H9 (cell line): ENCODE measurements around the gene NCAPH2. TPM values are rescaled to one million over a fixed set of nuclear protein-coding genes. Genes with fewer than 3 reads are reported as not detected.

Experiments used
- DNase-seq: peaks from one replicate; pipeline ENCODE4 v3.0.0-alpha.2; 2017
- H2AFZ ChIP-seq: one replicate; pipeline ENCODE4 v1.6.1; 2013; ENCODE audit warnings: mild to moderate bottlenecking, low read length, control low read depth, moderate library complexity
- H2AK5ac ChIP-seq: 2 replicates; pipeline ENCODE4 v1.6.1; 2013; ENCODE audit warnings: low read length, control low read depth, mixed read lengths; ENCODE audit not compliant: insufficient read length
- H2BK120ac ChIP-seq: one replicate; pipeline ENCODE4 v1.6.1; 2013; ENCODE audit warnings: low read depth, mild to moderate bottlenecking, low read length, control low read depth, inconsistent platforms; ENCODE audit not compliant: poor library complexity, severe bottlenecking
- H2BK12ac ChIP-seq: 2 replicates; pipeline ENCODE4 v1.6.1; 2013; ENCODE audit warnings: low read length, control low read depth, mixed read lengths, low read depth; ENCODE audit not compliant: insufficient read length
- H2BK15ac ChIP-seq: 2 replicates; pipeline ENCODE4 v1.6.1; 2013; ENCODE audit warnings: low read depth, low read length, control low read depth
- H2BK20ac ChIP-seq: one replicate; pipeline ENCODE4 v1.6.1; 2013; ENCODE audit warnings: low read depth, mild to moderate bottlenecking, low read length, control low read depth, inconsistent platforms; ENCODE audit not compliant: poor library complexity, severe bottlenecking
- H2BK5ac ChIP-seq: 2 replicates; pipeline ENCODE4 v1.6.1; 2013; ENCODE audit warnings: low read length, control low read depth, mixed read lengths; ENCODE audit not compliant: insufficient read length
- H3K14ac ChIP-seq: 2 replicates; pipeline ENCODE4 v1.6.1; 2013; ENCODE audit warnings: low read length, control low read depth; ENCODE audit not compliant: insufficient read depth
- H3K18ac ChIP-seq: 2 replicates; pipeline ENCODE4 v1.6.1; 2013; ENCODE audit warnings: low read depth, mild to moderate bottlenecking, mixed read lengths, low read length, control low read depth; ENCODE audit not compliant: insufficient read length
- H3K23ac ChIP-seq: 2 replicates; pipeline ENCODE4 v1.6.1; 2013; ENCODE audit warnings: low read length, control low read depth, mixed read lengths, low read depth; ENCODE audit not compliant: insufficient read length
- H3K23me2 ChIP-seq: 2 replicates; pipeline ENCODE4 v1.6.1; 2013; ENCODE audit warnings: low read depth, mild to moderate bottlenecking, mixed read lengths, low read length, control low read depth; ENCODE audit not compliant: insufficient read length, poor library complexity, severe bottlenecking
- H3K27ac ChIP-seq: 2 replicates; pipeline ENCODE4 v1.5.1; 2013; ENCODE audit warnings: low read length, control low read depth, mixed read lengths, low read depth; ENCODE audit not compliant: insufficient read length
- H3K27me3 ChIP-seq: 2 replicates; pipeline ENCODE4 v1.6.1; 2013; ENCODE audit warnings: low read length, control low read depth, inconsistent platforms; ENCODE audit not compliant: insufficient read depth
- H3K4ac ChIP-seq: 2 replicates; pipeline ENCODE4 v1.6.1; 2013; ENCODE audit warnings: low read depth, mild to moderate bottlenecking, control low read depth, inconsistent platforms, low read length, moderate library complexity
- H3K4me1 ChIP-seq: 2 replicates; pipeline ENCODE4 v1.6.1; 2013; ENCODE audit warnings: low read length, control low read depth, inconsistent platforms; ENCODE audit not compliant: insufficient read depth
- H3K4me2 ChIP-seq: 2 replicates; pipeline ENCODE4 v1.6.1; 2013; ENCODE audit warnings: low read length, control low read depth, mixed read lengths; ENCODE audit not compliant: insufficient read length, insufficient read depth
- H3K56ac ChIP-seq: 2 replicates; pipeline ENCODE4 v1.6.1; 2013; ENCODE audit warnings: low read depth, mild to moderate bottlenecking, mixed read lengths, low read length, control low read depth; ENCODE audit not compliant: insufficient read length
- H3K79me1 ChIP-seq: 2 replicates; pipeline ENCODE4 v1.6.1; 2013; ENCODE audit warnings: low read depth, mild to moderate bottlenecking, moderate library complexity, low read length, control low read depth, inconsistent platforms; ENCODE audit not compliant: insufficient read depth, poor library complexity, severe bottlenecking
- H3K79me2 ChIP-seq: 2 replicates; pipeline ENCODE4 v1.6.1; 2013; ENCODE audit warnings: low read length, control low read depth, inconsistent platforms; ENCODE audit not compliant: insufficient read depth
- H3K9ac ChIP-seq: 2 replicates; pipeline ENCODE4 v1.6.1; 2013; ENCODE audit warnings: low read length, control low read depth, mixed read lengths; ENCODE audit not compliant: insufficient read length; ENCODE audit errors: extremely low read depth
- H3K9me3 ChIP-seq: one replicate; pipeline ENCODE4 v1.6.1; 2013; ENCODE audit warnings: low read depth, low read length, inconsistent platforms; ENCODE audit not compliant: control insufficient read depth
- H3T11ph ChIP-seq: one replicate; pipeline ENCODE4 v1.6.1; 2013; ENCODE audit warnings: mild to moderate bottlenecking, low read length, control low read depth, inconsistent platforms
- H4K20me1 ChIP-seq: one replicate; pipeline ENCODE4 v1.6.1; 2013; ENCODE audit not compliant: control insufficient read depth, insufficient read length, insufficient read depth
- H4K5ac ChIP-seq: 2 replicates; pipeline ENCODE4 v1.6.1; 2013; ENCODE audit warnings: low read depth, mild to moderate bottlenecking, mixed read lengths, low read length, control low read depth; ENCODE audit not compliant: insufficient read length
- H4K8ac ChIP-seq: replicated peaks from 2 replicates; pipeline ENCODE4 v1.6.1; 2013; ENCODE audit warnings: low read length, control low read depth, mixed read lengths, low read depth; ENCODE audit not compliant: insufficient read length
- H4K91ac ChIP-seq: 2 replicates; pipeline ENCODE4 v1.6.1; 2013; ENCODE audit warnings: low read depth, mild to moderate bottlenecking, moderate library complexity, mixed read lengths, low read length, control low read depth; ENCODE audit not compliant: insufficient read length
- H3K27ac Mint-ChIP-seq, 3 experiments: 2 replicates in 2 of 3; 3 replicates in 1 of 3; pipeline ENCODE4 v1.8.0; 2020 to 2021; ENCODE audit warnings: mixed read lengths in 3 of 3, mild to moderate bottlenecking in 1 of 3, moderate library complexity in 1 of 3
- H3K27me3 Mint-ChIP-seq: 2 replicates; pipeline ENCODE4 v1.8.0; 2021; ENCODE audit warnings: low read depth, mild to moderate bottlenecking, moderate library complexity, mixed read lengths
- H3K36me3 Mint-ChIP-seq, 3 experiments: 2 replicates in 2 of 3; 3 replicates in 1 of 3; pipeline ENCODE4 v1.8.0; 2020 to 2021; ENCODE audit warnings: low read depth in 3 of 3, mixed read lengths in 3 of 3; ENCODE audit not compliant: insufficient read depth in 1 of 3
- H3K4me1 Mint-ChIP-seq, 2 experiments: 2 replicates each; pipeline ENCODE4 v1.8.0; 2020; ENCODE audit warnings: mixed read lengths in 2 of 2
- H3K4me3 Mint-ChIP-seq, 2 experiments: 2 replicates in 1 of 2; 3 replicates in 1 of 2; pipeline ENCODE4 v1.8.0; 2020 to 2021; ENCODE audit warnings: mild to moderate bottlenecking in 2 of 2, mixed read lengths in 2 of 2, moderate library complexity in 1 of 2
- H3K9me3 Mint-ChIP-seq, 2 experiments: 2 replicates in 1 of 2; 3 replicates in 1 of 2; pipeline ENCODE4 v1.8.0; 2020; ENCODE audit warnings: mild to moderate bottlenecking in 2 of 2, mixed read lengths in 2 of 2, moderate library complexity in 1 of 2
- CTCF ChIP-seq: fragments of 200-600 bp; sonication (generic); conservative IDR thresholded peaks from 3 replicates; pipeline ENCODE4 v1.8.0; 2021; ENCODE audit warnings: antibody characterized with exemption, mild to moderate bottlenecking
- WGBS: extraction: QIAGEN DNeasy Blood & Tissue Kit; methylation state at CpG from one replicate; pipeline ENCODE4 v1.1.7; 2013; ENCODE audit warnings: missing lambda C conversion rate, low lambda C conversion rate, mixed read lengths; ENCODE audit not compliant: insufficient read length; ENCODE audit errors: extremely low coverage; 5-methylcytosine and 5-hydroxymethylcytosine counted together
- total RNA-seq: library from RNA; stranded (reverse); gene quantifications from 2 replicates; pipeline ENCODE4 v1.2.1, GENCODE V29; 2021

The NCAPH2 gene
- total RNA-seq, 1 experiment from 2014 or later: 76.2 TPM

GRCh38 chr22:50489363-50490243 is 18.4 kb upstream of the NCAPH2 start:
- no peak overlapping the region for H3K4ac ChIP-seq
- H3K79me1 ChIP-seq: no peaks in the 10 kb centered on the region
- peak; percentile 25 for DNase-seq
- H3K4me2 ChIP-seq: no peak overlapping the region
- Mint-ChIP-seq H3K9me3 (peaks cover 0 to 3% of the 10 kb centered on the region in 2 experiments; a peak in 1 of 5 replicates), H3K27ac (no peak overlapping the region), H3K36me3 (peaks cover 0 to 2% (median 0%) of the 10 kb centered on the region in 3 experiments; a peak in 1 of 7 replicates), H3K4me1 (peaks cover 3 to 6% of the 10 kb centered on the region in 2 experiments; a peak in 2 of 4 replicates), H3K4me3 (no peak overlapping the region), H3K27me3 (peaks cover 9% of the 10 kb centered on the region)
- no peak overlapping the region for H3K14ac ChIP-seq
- H2BK12ac ChIP-seq: no peak overlapping the region
- no peak overlapping the region for H3K56ac ChIP-seq
- H4K20me1 ChIP-seq: no peaks in the 10 kb centered on the region
- H2BK15ac ChIP-seq: no peak overlapping the region
- H3K4me1 ChIP-seq: no peaks in the 10 kb centered on the region
- H2BK20ac ChIP-seq: no peak overlapping the region
- H4K8ac ChIP-seq: no peak overlapping the region
- no peak overlapping the region for H2AFZ ChIP-seq
- H2BK120ac ChIP-seq: no peak overlapping the region
- no peaks in the 10 kb centered on the region for H3K27me3 ChIP-seq
- no peaks in the 10 kb centered on the region for H3K23me2 ChIP-seq
- no peak overlapping the region for H2AK5ac ChIP-seq
- H4K5ac ChIP-seq: no peak overlapping the region
- no peaks in the 10 kb centered on the region for H3K9me3 ChIP-seq
- H3T11ph ChIP-seq: no peak overlapping the region
- no peaks in the 10 kb centered on the region for H3K79me2 ChIP-seq
- no peak overlapping the region for H3K23ac ChIP-seq
- no peak overlapping the region for H4K91ac ChIP-seq
- WGBS: no CpG with 5 or more reads among the region's 31 CpGs
- no peak overlapping the region for H3K18ac ChIP-seq
- no peak overlapping the region for H2BK5ac ChIP-seq
- TF ChIP-seq CTCF: no peak
- H3K27ac ChIP-seq: no peak overlapping the region
- H3K9ac ChIP-seq: no peak overlapping the region
